Skin of body (tissue), 2 donors: Measurements from ENCODE around the gene DLX1. TPM values are rescaled to one million over a fixed set of nuclear protein-coding genes. Genes with fewer than 3 reads are reported as not detected.
"Not testable (repeated sequence)": the region's sequence is repeated elsewhere in the genome, so short reads cannot be mapped to it uniquely, and the experiment has no call there.

Experiments
- DNase-seq: peaks from one replicate; lab custom pipeline; 2025; lab: John Stamatoyannopoulos, UW
- total RNA-seq: library from RNA; depleted of rRNA; stranded (reverse); fragments of >200 nt; gene quantifications from one replicate; pipeline ENCODE4 v1.2.3, GENCODE V29; 2014

Gene DLX1
- 1.4 TPM for total RNA-seq

DNA sequence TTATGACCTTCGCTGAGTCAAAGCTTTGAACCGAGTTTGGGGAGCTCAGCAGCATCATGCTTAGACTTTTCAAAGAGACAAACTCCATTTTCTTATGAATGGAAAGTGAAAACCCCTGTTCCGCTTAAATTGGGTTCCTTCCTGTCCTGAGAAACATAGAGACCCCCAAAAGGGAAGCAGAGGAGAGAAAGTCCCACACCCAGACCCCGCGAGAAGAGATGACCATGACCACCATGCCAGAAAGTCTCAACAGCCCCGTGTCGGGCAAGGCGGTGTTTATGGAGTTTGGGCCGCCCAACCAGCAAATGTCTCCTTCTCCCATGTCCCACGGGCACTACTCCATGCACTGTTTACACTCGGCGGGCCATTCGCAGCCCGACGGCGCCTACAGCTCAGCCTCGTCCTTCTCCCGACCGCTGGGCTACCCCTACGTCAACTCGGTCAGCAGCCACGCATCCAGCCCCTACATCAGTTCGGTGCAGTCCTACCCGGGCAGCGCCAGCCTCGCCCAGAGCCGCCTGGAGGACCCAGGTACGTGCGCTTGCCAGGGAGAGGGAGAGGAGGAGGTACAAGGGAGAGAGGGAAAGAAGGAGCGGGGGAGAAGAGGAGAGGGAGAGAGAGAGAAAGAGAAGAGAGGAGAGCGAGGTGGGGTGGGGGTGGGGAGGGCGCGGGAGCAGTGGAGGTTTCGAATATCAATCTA is at the start of gene DLX1:
DLX1 (plus strand) TSS at position 48 of the 700 bp plus-strand sequence; CDS start at position 219, 171 bp downstream.
- no peak for DNase-seq

DNA sequence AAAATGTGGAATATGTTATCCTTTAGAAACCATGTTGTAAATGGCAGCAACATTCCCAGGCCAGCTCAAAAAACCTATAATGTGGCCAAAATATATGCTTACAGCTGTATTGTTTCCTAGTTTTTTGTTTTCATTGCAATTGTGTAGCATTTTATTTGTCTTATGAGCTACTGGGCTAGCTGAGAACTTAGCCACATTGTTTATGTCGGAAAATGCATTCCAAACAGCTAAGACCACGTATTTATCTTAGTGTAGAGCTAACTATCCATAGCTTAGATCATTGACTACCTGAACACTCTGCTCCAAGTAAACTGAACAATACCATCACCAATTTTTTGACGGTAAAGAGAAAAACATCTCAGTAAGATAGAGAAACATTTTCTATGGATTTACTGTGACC is 47.2 kb upstream of the DLX1 start:
- no peak for DNase-seq

DNA sequence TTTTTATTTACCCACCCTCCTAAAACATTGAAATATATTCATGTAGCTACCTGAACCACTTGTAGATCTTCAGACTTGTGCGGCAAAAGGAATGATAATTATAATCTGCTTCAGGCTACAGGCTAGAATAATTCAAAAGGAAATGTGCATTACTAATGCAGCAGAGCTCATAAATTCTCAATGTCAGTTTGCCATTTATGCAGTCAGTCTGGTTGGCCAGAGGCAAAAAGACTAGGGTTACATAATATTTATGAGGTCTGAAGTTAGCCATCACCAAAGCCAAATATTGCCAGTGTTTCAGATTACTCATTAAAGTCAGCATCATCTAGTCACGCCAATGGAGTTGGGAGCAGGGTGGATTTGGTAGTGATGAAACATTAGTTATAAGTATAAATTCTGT is 46.7 kb upstream of the DLX1 start:
- peak; percentile 17 for DNase-seq

DNA sequence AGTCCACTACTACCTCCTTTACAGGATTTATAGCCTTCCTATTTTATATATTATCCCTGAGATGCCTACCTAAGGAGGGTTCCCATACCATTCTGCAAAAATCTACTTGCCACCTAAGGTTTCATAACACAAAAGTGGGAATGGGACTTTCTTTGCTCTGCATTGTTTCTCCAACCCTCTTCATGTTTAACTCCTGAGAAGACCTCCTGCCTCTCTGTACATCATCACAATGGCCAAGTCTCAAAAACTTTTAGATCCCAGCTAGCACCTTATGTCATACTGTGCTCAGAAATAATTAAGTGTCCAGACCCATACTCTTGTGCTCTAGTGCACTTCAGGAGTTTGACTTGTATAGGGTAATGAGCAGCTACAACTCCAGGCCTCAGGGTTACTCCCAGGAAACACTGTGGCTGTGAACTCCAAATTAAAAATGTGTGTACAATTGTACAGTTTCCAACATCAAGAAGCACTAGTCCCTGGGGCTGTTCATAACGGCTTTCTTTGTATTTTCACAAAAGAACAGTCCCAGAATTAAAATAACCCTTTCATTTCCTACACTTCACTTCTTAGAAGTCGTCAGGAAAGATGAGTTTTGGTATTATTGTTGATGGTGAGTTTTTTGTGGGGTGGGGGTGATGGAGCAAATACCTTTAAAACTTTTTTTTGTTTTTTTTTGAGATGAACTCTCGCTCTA is 46.1 kb upstream of the DLX1 start:
- DNase-seq: no peak

DNA sequence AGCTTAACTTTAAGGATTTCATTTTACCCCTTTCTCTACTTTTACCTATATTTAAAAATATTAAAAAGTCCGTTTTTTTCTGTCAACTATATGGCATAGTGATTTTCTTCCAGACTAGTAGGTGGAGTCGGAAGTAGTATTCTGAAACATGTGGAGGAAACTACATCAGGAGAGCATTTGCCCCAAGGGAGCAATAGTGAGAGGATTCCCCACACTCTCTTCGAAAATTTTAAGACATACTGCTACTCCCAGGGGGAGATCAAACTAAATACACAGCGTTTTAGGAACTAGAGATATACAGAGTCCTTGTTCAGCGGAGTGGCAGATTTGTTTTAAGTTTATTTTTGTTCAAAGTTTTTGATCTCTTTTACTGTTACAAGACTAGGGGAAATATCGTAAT is 45.0 kb upstream of the DLX1 start:
- no peak for DNase-seq

DNA sequence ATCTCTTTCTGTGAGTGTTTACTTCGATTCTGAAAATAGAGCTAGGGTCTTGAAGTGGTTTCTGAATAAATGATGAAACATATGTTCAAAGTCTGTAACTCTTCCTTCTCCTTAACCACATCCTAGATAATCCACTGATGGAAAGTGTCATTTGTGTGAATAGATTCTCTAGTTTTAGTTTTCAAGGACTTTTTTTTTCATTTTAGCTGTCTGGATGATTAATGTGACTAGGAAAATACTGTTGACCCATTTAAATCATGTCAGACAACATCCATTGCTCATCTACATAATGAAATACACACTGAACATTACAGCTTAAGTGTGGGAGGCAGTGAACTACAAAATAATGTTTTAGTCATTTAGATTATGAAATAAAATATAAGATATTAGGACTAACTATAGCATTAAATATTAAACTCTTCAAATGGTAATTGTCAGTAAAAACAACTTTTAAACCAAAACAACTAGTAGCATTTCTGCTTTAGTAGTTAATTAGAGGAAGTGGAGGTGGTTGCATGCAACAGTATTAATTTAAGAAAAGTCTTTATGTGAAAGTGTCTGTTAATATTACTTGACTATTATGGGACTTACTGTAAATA is 39.1 kb upstream of the DLX1 start:
- no peak for DNase-seq

DNA sequence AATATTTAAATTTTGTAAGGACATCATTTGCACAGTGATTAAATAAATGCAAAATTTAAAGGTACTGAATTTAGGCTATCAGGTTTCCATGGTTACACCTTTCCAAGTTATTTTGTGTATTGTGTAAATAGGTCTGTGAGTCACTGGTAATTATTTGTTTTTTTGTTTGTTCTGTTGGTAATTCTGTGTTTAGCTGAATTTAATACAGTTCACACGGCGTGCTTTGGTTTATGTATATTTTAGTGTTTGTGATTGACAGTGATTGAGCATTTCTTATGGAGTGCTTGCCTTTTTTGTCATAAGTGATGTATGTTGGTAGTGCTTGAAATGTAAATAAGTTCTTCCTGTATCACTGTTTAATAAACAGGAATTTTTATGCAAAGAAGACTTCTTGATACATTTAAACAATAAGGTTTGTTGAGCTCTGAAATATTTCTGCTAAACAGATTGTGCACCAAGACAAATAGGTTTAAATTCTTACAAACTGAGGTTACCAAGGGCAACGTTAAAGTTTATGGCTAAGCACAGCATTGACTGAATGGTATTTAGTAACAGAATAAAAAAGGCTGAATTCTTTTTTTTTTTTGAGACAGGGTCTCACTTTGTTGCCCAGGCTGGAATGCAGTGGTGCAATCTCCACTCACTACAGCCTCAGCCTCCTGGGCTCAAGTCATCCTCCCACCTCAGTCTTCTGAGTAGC is 38.3 kb upstream of the DLX1 start:
- DNase-seq: no peak

DNA sequence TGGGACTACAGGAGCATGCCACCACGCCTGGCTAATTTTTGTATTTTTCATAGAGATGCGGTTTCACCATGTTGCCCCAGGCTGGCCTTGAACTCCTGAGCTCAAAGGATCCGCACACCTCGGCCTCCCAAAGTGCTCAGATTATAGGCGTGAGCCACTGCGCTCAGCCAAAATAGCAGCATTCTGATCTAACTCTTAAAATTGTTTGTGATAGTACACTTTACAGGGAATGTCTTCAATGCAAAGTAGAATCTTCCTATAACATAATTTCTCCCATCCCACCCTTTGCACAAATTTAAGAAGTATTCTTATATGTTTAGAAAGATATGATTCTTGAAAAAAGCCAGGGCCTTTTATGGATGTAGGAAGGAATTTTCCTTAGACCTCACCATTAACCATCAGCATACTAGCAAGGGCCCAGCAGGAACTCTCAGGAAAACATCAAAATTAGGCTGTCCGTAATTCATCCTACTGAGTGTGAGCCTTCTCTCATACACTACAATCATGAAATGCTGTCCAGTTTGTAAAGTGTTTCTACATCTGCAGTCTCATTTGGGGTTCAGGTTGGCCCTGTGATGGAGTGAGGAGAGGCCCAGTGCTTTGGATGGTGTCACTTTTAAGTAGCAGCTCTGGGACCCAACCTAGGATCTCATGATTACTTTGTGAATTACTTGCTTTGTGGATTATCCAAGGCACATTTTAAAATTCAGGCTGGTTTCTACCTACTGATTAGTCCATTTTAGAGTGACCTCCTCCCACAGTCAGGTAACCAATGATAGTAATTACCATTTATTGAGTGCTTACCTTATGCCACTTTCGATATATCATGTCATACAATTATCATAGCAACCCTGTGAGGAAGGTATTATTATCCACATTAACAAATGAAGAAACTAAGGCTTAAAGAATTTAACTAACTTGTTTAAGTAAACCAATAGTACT is 37.5 kb upstream of the DLX1 start:
- DNase-seq: no peak

DNA sequence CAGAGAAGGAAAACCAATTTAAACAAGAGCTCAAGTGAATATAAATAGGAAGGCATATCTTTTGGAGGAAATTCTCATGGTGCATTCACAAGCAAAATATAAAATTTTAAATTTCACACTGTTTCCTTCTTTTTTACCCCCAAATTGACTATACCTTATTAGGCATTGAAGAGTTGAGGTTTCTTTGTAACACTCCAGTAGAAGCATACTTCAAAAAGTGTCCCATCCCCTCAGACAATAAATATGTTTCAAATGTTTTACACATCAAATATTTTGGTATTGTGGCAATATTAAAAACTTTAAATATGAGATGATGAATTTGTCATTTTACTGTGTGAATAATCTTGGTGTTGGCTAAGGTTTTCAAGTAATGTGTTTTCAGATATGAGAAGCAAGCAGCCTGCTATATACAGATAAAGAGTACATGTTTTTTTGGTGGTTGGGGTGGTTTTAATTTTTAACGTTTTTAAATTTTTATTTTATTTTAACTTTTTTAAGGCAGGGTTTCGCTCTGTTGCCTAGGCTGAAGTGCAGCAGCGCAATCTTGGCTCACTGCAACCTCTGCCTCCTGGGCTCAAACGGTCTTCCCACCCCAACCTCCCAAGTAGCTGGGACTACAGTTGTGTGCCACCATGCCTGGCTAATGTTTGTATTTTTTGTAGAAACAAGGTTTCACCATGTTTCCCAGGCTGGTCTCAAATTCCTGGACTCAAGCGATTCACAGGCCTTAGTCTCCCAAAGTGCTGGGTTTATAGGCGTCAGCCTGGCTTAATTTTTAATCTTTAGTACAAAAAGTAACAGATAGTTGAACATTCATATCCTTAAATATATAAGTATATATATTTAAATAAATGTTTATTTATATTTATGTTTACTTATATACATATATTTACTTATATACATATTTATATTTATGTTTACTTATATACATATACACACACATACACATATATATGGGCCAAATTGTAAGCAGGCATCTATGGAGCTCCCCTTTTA is 36.5 kb upstream of the DLX1 start:
- DNase-seq: no peak

DNA sequence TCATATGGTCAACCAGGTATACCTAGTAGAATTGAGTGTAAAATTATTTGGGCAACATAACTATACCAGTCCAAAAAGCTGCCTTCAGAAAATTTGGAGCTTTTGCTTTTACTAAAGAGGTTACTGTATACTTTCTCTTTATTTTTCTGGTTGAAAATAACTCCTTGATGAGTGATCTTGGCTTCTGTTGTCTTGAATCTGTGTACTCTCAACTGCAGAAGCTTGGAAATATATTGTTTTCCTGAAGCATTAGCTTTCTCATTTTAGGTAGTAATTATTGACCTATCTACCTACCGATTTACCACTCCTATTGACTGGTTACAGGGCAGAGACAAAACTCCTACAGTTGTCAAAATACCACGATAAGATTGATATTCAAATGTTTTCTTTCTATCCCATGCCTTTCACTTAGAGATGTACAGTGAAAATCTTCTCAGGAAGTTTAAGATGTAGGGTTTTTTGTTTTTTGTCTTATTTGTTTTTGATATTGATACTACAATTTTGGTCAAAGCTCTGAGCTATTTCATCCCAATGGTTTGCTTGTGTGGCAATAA is 35.7 kb upstream of the DLX1 start:
- DNase-seq: no peak

DNA sequence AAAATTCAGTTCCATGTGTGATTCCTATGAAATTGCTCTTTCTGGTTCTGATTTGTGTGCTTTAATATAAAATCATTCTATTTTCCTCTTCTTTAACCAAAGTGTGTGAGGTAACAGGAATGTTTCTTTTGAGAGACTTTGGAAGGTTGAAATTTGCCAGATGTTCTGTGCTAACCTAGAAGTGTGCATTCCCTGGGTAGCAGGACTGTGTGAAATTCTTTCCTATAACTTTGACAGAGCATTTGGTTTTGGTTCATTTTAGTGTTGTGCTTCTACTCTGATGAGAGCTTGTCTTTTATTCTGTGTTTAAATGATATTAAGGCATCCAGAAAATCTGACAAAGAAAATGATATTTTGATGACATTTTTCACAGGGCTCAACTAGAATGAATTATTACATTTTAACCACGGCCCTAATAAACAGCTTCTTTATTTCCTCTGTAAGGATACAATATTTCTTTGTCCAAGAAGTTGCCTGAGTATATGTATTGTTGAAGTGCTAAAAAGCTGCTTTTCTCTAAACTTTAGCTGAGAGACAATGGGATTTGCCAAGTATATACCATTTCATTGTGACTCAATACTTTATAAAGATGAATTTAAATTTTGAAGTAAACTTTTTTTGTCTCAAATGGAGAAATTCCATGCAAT is 34.7 kb upstream of the DLX1 start:
- DNase-seq: no peak

DNA sequence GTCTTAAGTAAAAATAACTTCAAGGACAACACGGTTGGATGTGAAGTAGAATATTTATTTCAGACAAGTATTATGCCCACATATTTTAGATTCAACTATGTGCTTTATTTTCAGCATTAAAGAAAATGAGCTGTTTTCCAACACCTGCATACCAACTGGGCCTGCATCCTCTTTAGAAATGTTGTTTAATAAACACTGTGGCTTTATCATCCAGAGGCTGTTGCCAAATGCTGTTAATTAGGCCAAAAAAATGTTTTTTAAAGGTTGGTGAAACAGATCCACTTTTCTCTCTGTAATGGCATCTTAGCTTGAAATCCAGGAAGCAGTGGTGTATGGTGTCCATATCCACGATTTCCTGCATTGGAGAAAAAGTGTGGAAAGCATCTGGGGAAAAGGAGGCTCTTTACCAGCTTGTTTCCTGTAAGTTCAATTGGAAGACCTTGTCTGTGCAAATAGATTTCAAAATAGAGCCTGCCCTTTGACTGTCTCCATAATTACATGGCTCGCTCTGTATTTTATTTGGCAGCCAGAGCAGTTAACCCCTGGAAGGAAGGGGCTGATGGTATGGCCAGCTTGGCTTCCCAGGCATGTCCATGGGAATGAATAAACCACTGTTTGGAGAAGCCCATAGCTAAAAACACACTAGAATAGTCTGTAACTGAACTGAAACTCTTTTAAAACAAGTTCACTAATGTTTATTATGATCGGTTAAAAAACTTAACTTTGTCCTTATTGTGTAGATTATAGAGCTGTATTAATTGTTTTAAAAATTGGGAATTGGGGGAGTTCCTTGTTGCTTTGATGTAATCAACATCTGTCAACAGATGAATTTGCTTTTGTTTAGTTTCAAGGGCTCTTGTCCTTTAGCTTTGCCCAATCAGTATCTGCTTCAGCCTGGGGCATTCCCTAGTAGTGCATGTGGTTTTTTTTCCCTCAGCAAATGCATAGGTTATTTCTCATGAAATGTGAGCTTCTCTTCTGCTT is 33.0 kb upstream of the DLX1 start:
- no peak for DNase-seq

DNA sequence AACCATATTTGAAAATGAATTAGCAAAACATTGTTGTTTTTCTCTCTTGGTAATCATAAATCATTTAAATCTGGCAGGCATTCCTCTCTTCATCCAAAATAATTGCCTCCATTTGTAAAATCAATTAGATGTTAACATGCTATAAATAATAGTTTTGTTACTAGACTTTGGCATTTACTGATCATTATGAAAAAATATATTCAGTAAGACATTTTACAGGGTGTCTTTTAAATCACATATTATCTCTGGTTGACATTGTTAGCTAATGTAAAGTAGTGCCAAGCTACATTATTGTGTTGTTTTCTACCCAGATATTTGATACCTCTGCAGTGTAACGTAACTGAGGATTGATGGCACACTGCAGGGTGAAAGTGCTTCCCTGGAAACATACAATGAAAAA is 31.8 kb upstream of the DLX1 start:
- no peak for DNase-seq

DNA sequence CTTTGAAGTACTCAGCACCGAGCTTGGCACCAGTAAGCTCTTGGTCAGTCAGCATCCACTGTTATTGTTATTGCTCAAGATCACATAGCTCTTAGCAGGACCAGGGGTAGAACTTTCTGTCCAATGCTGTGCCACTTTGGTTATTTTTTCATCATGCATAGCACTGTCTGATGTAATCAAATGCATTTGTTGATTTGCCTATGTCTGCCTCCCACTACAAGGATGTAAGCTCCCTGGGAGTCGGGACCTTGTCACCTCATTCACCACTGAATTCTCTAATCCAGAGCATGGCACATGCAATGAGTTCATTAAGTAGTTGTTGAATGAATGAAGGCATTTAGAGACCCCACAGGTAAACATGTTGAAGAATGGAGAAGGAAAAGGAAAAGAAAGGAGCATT is 29.0 kb upstream of the DLX1 start:
- DNase-seq: no peak

DNA sequence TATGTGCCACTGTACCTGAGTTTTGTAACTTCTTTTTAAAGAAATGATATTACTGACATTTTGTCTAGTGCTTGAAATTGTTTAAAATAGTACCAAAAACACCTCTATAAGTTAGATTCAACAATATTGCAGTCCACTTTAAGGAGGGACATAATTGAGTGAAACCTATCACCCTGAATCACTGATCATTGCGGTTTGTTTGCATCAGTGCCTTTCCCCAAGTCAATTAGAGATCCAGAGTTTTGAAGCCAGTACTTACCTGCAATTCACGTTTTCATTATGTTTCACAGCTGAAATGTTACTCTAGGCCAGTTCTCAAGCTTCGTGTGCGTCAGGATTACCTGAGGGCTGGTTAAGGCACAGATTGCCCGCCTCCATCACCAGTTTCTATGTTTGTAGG is 26.6 kb upstream of the DLX1 start:
- no peak for DNase-seq

DNA sequence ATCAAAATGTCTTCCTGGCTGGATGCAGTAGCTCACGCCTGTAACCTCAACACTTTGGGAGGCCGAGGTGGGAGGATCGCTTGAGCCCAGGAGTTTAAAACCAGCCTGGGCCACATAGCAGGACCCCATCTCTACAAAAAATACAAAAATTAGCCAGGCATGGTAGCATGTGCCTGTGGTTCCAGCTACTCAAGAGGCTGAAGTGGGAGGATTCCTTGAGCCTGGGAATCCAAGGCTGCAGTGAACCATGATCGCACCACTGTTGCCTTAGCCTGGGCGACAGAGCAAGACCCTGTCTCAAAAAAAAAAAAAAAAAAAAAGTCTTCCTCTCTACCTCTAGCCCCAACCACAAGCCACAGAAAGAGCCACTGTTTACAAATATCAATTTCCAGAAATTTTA is 25.2 kb upstream of the DLX1 start:
- not testable (repeated sequence) for DNase-seq

DNA sequence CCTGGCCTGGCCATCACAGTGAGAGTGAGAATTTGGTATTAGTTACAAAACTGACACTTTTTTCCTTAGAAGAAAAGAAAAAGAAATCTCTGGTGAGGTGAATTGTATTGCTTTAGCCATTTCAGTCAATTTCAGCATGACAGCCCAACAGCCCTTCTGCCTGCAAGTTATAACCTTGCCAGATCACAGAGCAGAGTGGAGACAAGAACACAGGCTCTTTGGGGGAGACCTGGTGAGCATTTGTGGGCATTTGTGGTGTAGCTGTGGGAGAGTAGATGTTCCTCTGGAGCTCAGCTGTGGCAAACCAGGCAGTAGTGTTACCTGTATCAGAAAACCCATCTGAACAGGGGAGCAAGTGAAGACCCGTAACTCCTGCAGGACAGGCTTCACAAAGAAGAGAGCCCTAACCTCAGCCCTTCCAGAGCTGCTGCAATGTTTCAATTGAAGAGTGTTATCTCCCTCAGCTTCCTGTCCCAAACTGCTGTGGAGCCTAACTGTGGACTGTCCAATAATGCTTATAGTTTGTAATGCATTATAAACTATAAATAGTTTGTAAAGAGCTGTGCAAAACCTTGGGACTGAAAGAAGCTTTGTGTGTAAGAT is 22.8 kb upstream of the DLX1 start:
- no peak for DNase-seq
